A673 (cell line): ENCODE measurements around the gene C11orf54. TPM values are rescaled to one million over a fixed set of nuclear protein-coding genes. Genes with fewer than 3 reads are reported as not detected.

Experiments
- BruUV-seq: library from RNA; stranded (reverse); fragments of 400-500 nt; replicated peaks from 2 replicates; lab custom pipeline; 2021; lab: Mats Ljungman, UMichigan
- CTCF ChIA-PET: fragments of 300-600 bp; sonication (Branson Sonifier 250); formaldehyde crosslinking; loops from one replicate; lab custom pipeline; 2022; ENCODE audit warnings: antibody characterized with exemption; lab: Charles Lee
- POLR2A ChIA-PET: fragments of 300-600 bp; sonication (Branson Sonifier 250); formaldehyde crosslinking; loops from one replicate; lab custom pipeline; 2022; ENCODE audit warnings: antibody characterized with exemption; ENCODE audit not compliant: low non-redundant PET; lab: Charles Lee
- DNase-seq: peaks from one replicate; pipeline ENCODE4 v3.0.0-alpha.2; 2015; ENCODE audit warnings: low spot score
- H3K27ac ChIP-seq: fragments of 200-600 bp; sonication (generic); 2 replicates; pipeline ENCODE4 v1.5.1; 2016; ENCODE audit warnings: mixed run types, low read depth, mild to moderate bottlenecking, mixed read lengths, antibody characterized with exemption, low read length; ENCODE audit not compliant: poor library complexity, severe bottlenecking
- H3K27me3 ChIP-seq: fragments of 200-600 bp; sonication (generic); replicated peaks from 2 replicates; pipeline ENCODE4 v1.6.1; 2017; ENCODE audit warnings: mixed run types, low read depth, mild to moderate bottlenecking, mixed read lengths, antibody characterized with exemption, low read length; ENCODE audit not compliant: insufficient read depth, poor library complexity
- H3K36me3 ChIP-seq: fragments of 200-600 bp; sonication (generic); 2 replicates; pipeline ENCODE4 v1.6.1; 2016; ENCODE audit warnings: mixed run types, mild to moderate bottlenecking, mixed read lengths, antibody characterized with exemption, low read length; ENCODE audit not compliant: insufficient read depth, poor library complexity, severe bottlenecking
- H3K4me1 ChIP-seq: fragments of 200-600 bp; sonication (generic); 2 replicates; pipeline ENCODE4 v1.6.1; 2017; ENCODE audit warnings: mixed run types, mild to moderate bottlenecking, mixed read lengths, antibody characterized with exemption, low read length; ENCODE audit not compliant: insufficient read depth, poor library complexity, severe bottlenecking
- H3K4me3 ChIP-seq: fragments of 200-600 bp; sonication (generic); 2 replicates; pipeline ENCODE4 v1.5.1; 2016; ENCODE audit warnings: low read depth, mixed run types, mild to moderate bottlenecking, mixed read lengths, low read length; ENCODE audit not compliant: poor library complexity, severe bottlenecking
- H3K9me3 ChIP-seq: fragments of 200-600 bp; sonication (generic); 2 replicates; pipeline ENCODE4 v1.6.1; 2016; ENCODE audit warnings: mixed run types, low read depth, mild to moderate bottlenecking, mixed read lengths, antibody characterized with exemption, low read length; ENCODE audit not compliant: poor library complexity, severe bottlenecking
- CTCF ChIP-seq: fragments of 300-800, 200-600 bp; sonication (generic); conservative IDR thresholded peaks from 2 replicates; pipeline ENCODE4 v1.5.1; 2017; ENCODE audit warnings: low read depth, mild to moderate bottlenecking, antibody characterized with exemption, low read length, moderate library complexity, mixed read lengths
- EZH2 ChIP-seq: fragments of 200-600 bp; sonication (generic); IDR thresholded peaks from 2 replicates; pipeline ENCODE4 v1.6.1; 2017; ENCODE audit warnings: borderline replicate concordance, low read depth, mild to moderate bottlenecking, mixed read lengths, antibody characterized with exemption, low read length; ENCODE audit not compliant: poor library complexity, severe bottlenecking
- intact Hi-C: fragments of 100-400 bp; cut with micrococcal nuclease; formaldehyde crosslinking; loops from one replicate; pipeline ENCODE4 v1.10.0; 2022; ENCODE audit not compliant: unreplicated experiment
- total RNA-seq: library from RNA; stranded (reverse); gene quantifications from 2 replicates; pipeline ENCODE4 v1.2.3, GENCODE V29; 2021

C11orf54 gene
- total RNA-seq, 1 experiment from 2014 or later, result 26.2 TPM

- TF ChIP-seq CTCF (no peak), EZH2 (no peak)
- ChIA-PET POLR2A (interaction anchor here (0.6 kb wide), 1 partner anchor 8 kb away, joined by 3 read pairs; no protein-coding TSS in a partner anchor), CTCF (no interaction called here)
- H3K27ac ChIP-seq, result peak overlapping the region; percentile 20
- H3K4me3 ChIP-seq, result no peak overlapping the region
- peaks cover 100% of the 10 kb centered on the region for H3K36me3 ChIP-seq
- BruUV-seq, result no TSS peak
- no peaks in the 10 kb centered on the region for H3K9me3 ChIP-seq
- H3K27me3 ChIP-seq, result no peaks in the 10 kb centered on the region
- peaks cover 28% of the 10 kb centered on the region for H3K4me1 ChIP-seq
- intact Hi-C loops, result loop anchor here (5.0 kb wide), 2 partner anchors 35 to 65 kb away; no protein-coding TSS in a partner anchor
- no peak for DNase-seq
Observed at GRCh38 chr11:93732237-93732892, 9.1 kb upstream of the C11orf54 start.

GRCh38 chr11:93733474-93733873, 8.0 kb upstream of the C11orf54 start:
- TF ChIP-seq EZH2 (no peak), CTCF (no peak)
- no peaks in the 10 kb centered on the region for H3K27me3 ChIP-seq
- CTCF ChIA-PET, result no interaction called here
- H3K9me3 ChIP-seq, result no peaks in the 10 kb centered on the region
- BruUV-seq, result no TSS peak
- peak overlapping the region; percentile 20 for H3K27ac ChIP-seq
- POLR2A ChIA-PET, result no interaction called here
- H3K4me3 ChIP-seq, result no peak overlapping the region
- H3K36me3 ChIP-seq, result peaks cover 100% of the 10 kb centered on the region
- intact Hi-C loops, result loop anchor here (5.0 kb wide), 2 partner anchors 36 to 64 kb away; no protein-coding TSS in a partner anchor
- H3K4me1 ChIP-seq, result peaks cover 39% of the 10 kb centered on the region
- DNase-seq, result no peak

GRCh38 chr11:93734427-93735222, 6.8 kb upstream of the C11orf54 start:
- Histone ChIP-seq H3K36me3 (peaks cover 100% of the 10 kb centered on the region), H3K9me3 (no peaks in the 10 kb centered on the region), H3K4me3 (no peak overlapping the region), H3K27ac (peak overlapping the region; percentile 20), H3K4me1 (peaks cover 42% of the 10 kb centered on the region), H3K27me3 (no peaks in the 10 kb centered on the region)
- CTCF ChIA-PET, result no interaction called here
- intact Hi-C loops, result loop anchor here (5.0 kb wide), 2 partner anchors 37 to 63 kb away; no protein-coding TSS in a partner anchor
- TF ChIP-seq EZH2 (no peak), CTCF (no peak)
- DNase-seq, result no peak
- POLR2A ChIA-PET, result no interaction called here
- BruUV-seq, result no TSS peak
